GM18499 (cell line): Measurements from ENCODE around the gene ACTR6.
A peak's percentile ranks its signal among the peaks of the same experiment; 100 is the strongest.
"Not testable (repeated sequence)": the region's sequence is repeated elsewhere in the genome, so short reads cannot be mapped to it uniquely, and the experiment has no call there.

Experiments used
- ATAC-seq: cut with Tn5 transposase; IDR thresholded peaks from one replicate; pipeline ENCODE4 v1.9.1; 2021; ENCODE audit warnings: moderate number of reproducible peaks; ENCODE audit not compliant: insufficient read depth, unreplicated experiment

Gene ACTR6

GRCh38 chr12:100179252-100179651 is 21.4 kb upstream of the ACTR6 start:
- ATAC-seq = no peak

- ATAC-seq = no peak
These were observed 16.0 kb upstream of the ACTR6 start for GRCh38 chr12:100184549-100185145.

- ATAC-seq = peak; percentile 85
These were observed 15.2 kb upstream of the ACTR6 start for GRCh38 chr12:100185361-100185894.

GRCh38 chr12:100186071-100186470 is 14.5 kb upstream of the ACTR6 start:
- ATAC-seq = no peak

GRCh38 chr12:100187068-100187467 is 13.5 kb upstream of the ACTR6 start:
- ATAC-seq = no peak

- ATAC-seq = no peak
These were observed 12.6 kb upstream of the ACTR6 start for GRCh38 chr12:100187857-100188519.

- not testable (repeated sequence) for ATAC-seq
These were observed 11.6 kb upstream of the ACTR6 start for GRCh38 chr12:100188888-100189635.

GRCh38 chr12:100189636-100190394 is 10.8 kb upstream of the ACTR6 start:
- ATAC-seq = no peak

- no peak for ATAC-seq
These were observed 7.5 kb upstream of the ACTR6 start for GRCh38 chr12:100193085-100193484.

- ATAC-seq = no peak
These were observed 3.1 kb upstream of the ACTR6 start for GRCh38 chr12:100197486-100197885.

- peak; percentile 1 for ATAC-seq
These were observed 1.6 kb upstream of the ACTR6 start for GRCh38 chr12:100199023-100199346.

- peak; percentile 36 for ATAC-seq
These were observed 1.1 kb upstream of the ACTR6 start for GRCh38 chr12:100199347-100200149.

- ATAC-seq = no peak
These were observed 1.2 kb downstream of the ACTR6 start for GRCh38 chr12:100201604-100202423.

GRCh38 chr12:100207311-100207710 is 6.7 kb downstream of the ACTR6 start:
- ATAC-seq = no peak

GRCh38 chr12:100208834-100209233 is 8.2 kb downstream of the ACTR6 start:
- no peak for ATAC-seq

- ATAC-seq = no peak
These were observed 11.1 kb downstream of the ACTR6 start for GRCh38 chr12:100211698-100212097.

- ATAC-seq = no peak
These were observed 12.6 kb downstream of the ACTR6 start for GRCh38 chr12:100213016-100213891.

GRCh38 chr12:100214518-100214917 is 13.9 kb downstream of the ACTR6 start:
- no peak for ATAC-seq
